GM19035 (cell line): Measurements from ENCODE around the gene PRSS21.

ENCODE experiments used
- ATAC-seq: cut with Tn5 transposase; IDR thresholded peaks from one replicate; pipeline ENCODE4 v1.9.1; 2021; ENCODE audit not compliant: unreplicated experiment

PRSS21 gene

GRCh38 chr16:2779151-2779920 lies 37.7 kb upstream of the PRSS21 start:
- no peak for ATAC-seq

- no peak for ATAC-seq
These were observed 36.8 kb upstream of the PRSS21 start for GRCh38 chr16:2779978-2780898.

GRCh38 chr16:2782583-2783351 lies 34.3 kb upstream of the PRSS21 start:
- no peak for ATAC-seq

GRCh38 chr16:2783581-2784357 lies 33.3 kb upstream of the PRSS21 start:
- ATAC-seq, result no peak

- no peak for ATAC-seq
These were observed 32.5 kb upstream of the PRSS21 start for GRCh38 chr16:2784358-2785100.

GRCh38 chr16:2785101-2785991 lies 31.7 kb upstream of the PRSS21 start:
- ATAC-seq, result no peak

- no peak for ATAC-seq
These were observed 30.8 kb upstream of the PRSS21 start for GRCh38 chr16:2786061-2786825.

GRCh38 chr16:2786826-2787151 lies 30.2 kb upstream of the PRSS21 start:
- ATAC-seq, result no peak

- no peak for ATAC-seq
These were observed 29.6 kb upstream of the PRSS21 start, which contains the start of gene PRSS33 for GRCh38 chr16:2787406-2787805. TSS of gene PRSS33 (minus strand) at chr16:2787560. CDS start at chr16:2786547, 1,013 bp downstream.

GRCh38 chr16:2787961-2788360 lies 29.1 kb upstream of the PRSS21 start:
- no peak for ATAC-seq

- ATAC-seq, result no peak
These were observed 26.4 kb upstream of the PRSS21 start for GRCh38 chr16:2790631-2791030.

GRCh38 chr16:2791174-2791573 lies 25.9 kb upstream of the PRSS21 start:
- no peak for ATAC-seq

GRCh38 chr16:2792940-2793339 lies 24.1 kb upstream of the PRSS21 start:
- no peak for ATAC-seq

GRCh38 chr16:2795395-2796143 lies 21.5 kb upstream of the PRSS21 start:
- no peak for ATAC-seq

GRCh38 chr16:2798723-2799204 lies 18.3 kb upstream of the PRSS21 start:
- no peak for ATAC-seq

GRCh38 chr16:2799205-2799858 lies 17.7 kb upstream of the PRSS21 start:
- ATAC-seq, result no peak

- ATAC-seq, result no peak
These were observed 17.2 kb upstream of the PRSS21 start for GRCh38 chr16:2799859-2800226.
